Vagina (tissue), 2 donors: Measurements from ENCODE around the gene NPLOC4.
A peak's percentile ranks its signal among the peaks of the same experiment; 100 is the strongest.

Source experiments
- CTCF ChIP-seq, 3 experiments: fragments of 450-650 bp in 2 of 3; fragments of 200-600 bp in 1 of 3; sonication (generic) in 1 of 3; IDR thresholded peaks; one replicate each; pipeline ENCODE4 v1.5.1; 2017 to 2019; ENCODE audit warnings: antibody characterized with exemption in 3 of 3, mild to moderate bottlenecking in 2 of 3, moderate library complexity in 2 of 3
- POLR2A ChIP-seq, 2 donors: fragments of 450-650 bp; IDR thresholded peaks; one replicate each; pipeline ENCODE4 v1.6.1; 2017; ENCODE audit warnings: antibody characterized with exemption in 2 of 2, mild to moderate bottlenecking in 2 of 2, moderate library complexity in 2 of 2
- POLR2AphosphoS5 ChIP-seq, 2 donors: sonication (generic); formaldehyde crosslinking; IDR thresholded peaks; one replicate each; pipeline ENCODE4 v1.9.0; 2017; ENCODE audit warnings: antibody characterized with exemption in 2 of 2, mild to moderate bottlenecking in 2 of 2, low read depth in 1 of 2; ENCODE audit not compliant: insufficient read depth in 1 of 2

DNA sequence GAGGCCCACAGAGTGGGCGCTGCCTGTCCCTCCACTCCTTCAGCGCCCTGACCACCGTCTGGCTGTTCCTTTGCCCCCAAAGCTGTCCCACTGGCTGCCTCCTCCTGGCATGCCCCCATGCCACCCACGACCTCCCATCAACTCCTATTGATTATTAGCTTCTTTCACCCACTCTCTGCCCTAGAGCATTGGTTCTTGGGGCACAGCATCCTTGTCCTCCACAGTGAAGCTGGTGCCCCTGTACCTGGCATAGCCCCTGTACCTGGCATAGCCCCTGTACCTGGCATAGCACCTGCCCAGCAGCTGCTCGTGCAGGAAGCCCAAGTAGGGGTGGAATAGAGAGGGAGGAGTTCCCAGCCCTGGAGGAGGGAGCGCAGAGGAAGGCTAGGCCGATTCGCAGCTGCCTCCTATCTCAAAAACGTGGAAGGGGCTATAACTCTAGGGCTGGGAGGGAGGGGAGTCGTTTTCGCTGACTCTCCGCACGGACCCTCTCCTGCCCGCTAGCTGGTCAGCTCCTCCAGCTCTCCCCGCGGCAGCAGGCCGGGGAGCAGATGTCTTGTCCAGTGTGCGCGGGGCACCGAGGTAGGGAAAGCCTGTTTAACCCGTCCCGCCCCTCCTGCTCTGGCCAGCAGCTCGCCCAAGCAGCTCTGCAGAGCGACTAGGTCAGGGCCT lies 118.7 kb downstream of the NPLOC4 start:
- no peak for TF ChIP-seq CTCF (IDR thresholded peaks at IDR 0.05)
- no peak for TF ChIP-seq POLR2A (IDR thresholded peaks at IDR 0.05)
- peak in 1 of 2 donors; percentile 32 for TF ChIP-seq POLR2AphosphoS5 (IDR thresholded peaks at IDR 0.05; ENCODE audit: insufficient read depth in 1 of 2, low read depth in 1 of 2)
